Skeletal muscle satellite cell (primary cell): Measurements from ENCODE around the gene DUS4L.

ENCODE experiments used
- H3K27me3 ChIP-seq: 2 replicates; pipeline ENCODE4 v1.7.0; 2013; ENCODE audit warnings: low read length; ENCODE audit not compliant: control insufficient read depth, insufficient read depth
- H3K36me3 ChIP-seq: 2 replicates; pipeline ENCODE4 v1.7.0; 2013; ENCODE audit warnings: mild to moderate bottlenecking, control low read depth, low read length; ENCODE audit not compliant: insufficient read depth
- H3K4me1 ChIP-seq: 2 replicates; pipeline ENCODE4 v1.7.0; 2013; ENCODE audit warnings: low read length; ENCODE audit not compliant: control insufficient read depth, insufficient read depth
- H3K4me2 ChIP-seq: 2 replicates; pipeline ENCODE4 v1.7.0; 2013; ENCODE audit warnings: mild to moderate bottlenecking, low read length
- H3K4me3 ChIP-seq: 2 replicates; pipeline ENCODE4 v1.7.0; 2013; ENCODE audit warnings: low read length
- H3K9ac ChIP-seq: 2 replicates; pipeline ENCODE4 v1.7.0; 2013; ENCODE audit warnings: mild to moderate bottlenecking, low read depth, low read length, moderate library complexity
- H3K9me3 ChIP-seq: replicated peaks from 2 replicates; pipeline ENCODE4 v1.7.0; 2013; ENCODE audit warnings: mild to moderate bottlenecking, control low read depth, low read length

DUS4L gene

DNA sequence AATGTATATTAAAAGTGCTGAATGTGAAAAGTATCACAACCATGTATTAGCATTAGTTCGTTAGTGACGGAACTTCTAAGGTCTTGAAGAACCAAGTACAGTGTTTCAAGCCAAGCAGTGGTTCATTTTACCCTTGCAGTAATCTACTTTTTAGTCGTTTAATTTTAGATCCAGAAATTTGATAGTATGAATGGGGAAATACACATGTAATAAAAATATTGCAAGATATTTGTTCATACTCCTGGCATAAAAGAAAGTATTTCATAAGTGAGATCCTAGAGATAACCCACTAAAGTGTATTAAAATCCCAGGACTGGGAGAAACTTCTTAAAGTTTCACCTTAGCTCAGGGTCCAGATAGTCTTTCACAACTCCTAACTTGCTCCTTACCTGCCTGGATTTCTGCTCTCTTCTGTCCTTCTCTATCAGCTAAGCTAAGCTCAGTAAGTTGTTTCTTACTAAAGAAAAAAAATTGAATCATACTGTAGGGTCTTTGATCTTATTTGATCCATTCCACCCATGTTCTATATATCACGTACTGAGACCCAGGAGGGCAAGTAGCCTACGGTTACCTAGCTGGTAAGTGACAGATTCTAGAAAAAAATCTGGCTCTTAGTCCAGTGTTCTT lies 17.7 kb downstream of the DUS4L start:
- Histone ChIP-seq H3K27me3 (no peaks in the 10 kb centered on the region), H3K9me3 (no peaks in the 10 kb centered on the region), H3K4me2 (peak overlapping the region; percentile 84), H3K36me3 (peaks cover 8% of the 10 kb centered on the region), H3K4me1 (peaks cover 8% of the 10 kb centered on the region), H3K9ac (peak overlapping the region; percentile 95), H3K4me3 (peak overlapping the region; percentile 95)

GRCh38 chr7:107582875-107583274 lies 19.1 kb downstream of the DUS4L start:
- peaks cover 8% of the 10 kb centered on the region for H3K36me3 ChIP-seq
- peak overlapping the region; percentile 11 for H3K4me2 ChIP-seq
- no peak overlapping the region for H3K9ac ChIP-seq
- no peaks in the 10 kb centered on the region for H3K27me3 ChIP-seq
- no peaks in the 10 kb centered on the region for H3K9me3 ChIP-seq
- H3K4me3 ChIP-seq = no peak overlapping the region
- peaks cover 8% of the 10 kb centered on the region for H3K4me1 ChIP-seq

DNA sequence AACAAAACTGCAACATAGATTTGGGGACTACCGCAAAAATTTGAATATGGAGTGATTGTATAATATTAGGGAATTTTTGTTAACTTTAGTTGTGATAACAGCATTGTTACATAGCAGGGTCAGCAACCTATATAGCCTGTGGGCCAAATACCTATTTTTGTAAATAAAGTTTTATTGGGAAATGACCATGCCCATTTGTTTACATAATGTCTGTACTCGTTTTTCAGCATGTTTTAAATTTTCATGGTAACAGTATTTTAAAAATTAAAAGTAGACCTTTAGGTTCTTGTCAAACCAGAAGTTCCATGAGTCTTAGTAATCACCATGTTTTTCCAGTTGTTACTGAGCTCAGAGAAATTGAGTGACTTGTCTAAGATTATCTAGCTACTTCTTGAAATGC lies 20.9 kb downstream of the DUS4L start:
- Histone ChIP-seq H3K4me1 (peaks cover 5% of the 10 kb centered on the region), H3K4me3 (no peak overlapping the region), H3K27me3 (no peaks in the 10 kb centered on the region), H3K4me2 (no peak overlapping the region), H3K9ac (no peak overlapping the region), H3K36me3 (peaks cover 8% of the 10 kb centered on the region), H3K9me3 (no peaks in the 10 kb centered on the region)

DNA sequence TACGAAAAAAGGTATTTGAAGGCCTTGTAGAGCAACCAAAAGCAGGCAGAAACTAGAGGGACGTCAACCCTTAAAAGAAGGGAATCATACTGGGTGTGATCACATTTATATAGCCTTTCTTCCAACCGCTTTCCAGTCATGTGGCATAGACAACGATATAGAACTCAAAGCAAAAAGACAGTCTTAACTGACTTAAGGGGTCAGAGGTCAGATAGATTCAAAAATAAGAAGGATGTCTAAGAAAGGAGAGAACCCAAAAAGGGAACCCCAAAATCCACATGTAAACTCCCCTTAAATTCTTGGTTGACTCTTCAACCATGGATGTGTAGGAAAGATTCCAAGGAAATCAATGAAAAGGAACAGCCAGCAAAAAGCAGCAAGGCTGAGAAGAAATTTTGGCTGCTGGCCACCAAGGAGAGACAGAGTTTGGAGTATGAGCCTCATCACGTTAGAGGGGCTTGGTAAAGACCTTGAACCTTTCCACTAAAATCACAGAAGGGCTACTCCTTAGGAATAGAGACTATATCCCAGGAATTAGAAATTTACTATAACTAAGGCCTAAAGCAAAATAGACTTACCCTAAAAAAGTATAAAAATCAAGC lies 24.9 kb downstream of the DUS4L start:
- no peak overlapping the region for H3K4me3 ChIP-seq
- H3K36me3 ChIP-seq = peaks cover 4% of the 10 kb centered on the region
- H3K9ac ChIP-seq = no peak overlapping the region
- H3K4me2 ChIP-seq = no peak overlapping the region
- no peaks in the 10 kb centered on the region for H3K9me3 ChIP-seq
- no peaks in the 10 kb centered on the region for H3K27me3 ChIP-seq
- no peaks in the 10 kb centered on the region for H3K4me1 ChIP-seq

- H3K4me3 ChIP-seq = no peak overlapping the region
- H3K27me3 ChIP-seq = no peaks in the 10 kb centered on the region
- H3K9ac ChIP-seq = no peak overlapping the region
- peaks cover 14% of the 10 kb centered on the region for H3K4me1 ChIP-seq
- no peaks in the 10 kb centered on the region for H3K9me3 ChIP-seq
- no peaks in the 10 kb centered on the region for H3K36me3 ChIP-seq
- no peak overlapping the region for H3K4me2 ChIP-seq
These were observed 27.6 kb downstream of the DUS4L start for GRCh38 chr7:107591421-107591820.

DNA sequence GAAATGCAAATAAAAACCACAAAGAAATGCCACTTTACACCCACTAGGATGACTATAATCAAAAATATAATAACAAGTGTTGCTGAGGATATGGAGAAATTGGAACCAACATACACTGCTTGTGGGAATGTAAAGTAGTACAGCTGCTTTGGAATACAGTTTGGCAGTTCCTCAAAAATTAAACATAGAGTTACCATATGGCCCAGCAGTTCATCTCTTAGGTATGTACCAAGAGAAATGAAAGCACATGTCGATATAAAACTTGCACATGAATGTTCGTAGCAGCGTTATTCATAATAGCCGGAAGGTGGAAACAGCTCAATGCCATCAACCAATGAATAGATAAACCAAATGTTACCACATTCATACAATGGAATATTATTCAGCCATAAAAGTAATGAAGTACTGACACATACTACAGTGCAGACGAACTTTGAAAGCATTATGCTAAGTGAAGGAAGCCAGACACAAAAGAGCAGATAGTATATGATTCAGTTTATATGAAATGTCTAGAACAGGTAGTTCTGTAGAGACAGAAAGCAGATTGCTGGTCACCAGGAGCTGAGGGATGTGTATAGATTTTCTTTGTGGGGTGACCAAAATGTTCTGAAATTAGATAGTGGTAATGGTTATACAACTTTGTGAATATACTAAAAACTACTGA lies 28.7 kb downstream of the DUS4L start:
- Histone ChIP-seq H3K4me2 (no peak overlapping the region), H3K4me3 (no peak overlapping the region), H3K4me1 (peaks cover 17% of the 10 kb centered on the region), H3K9me3 (no peaks in the 10 kb centered on the region), H3K36me3 (peaks cover 8% of the 10 kb centered on the region), H3K9ac (no peak overlapping the region), H3K27me3 (no peaks in the 10 kb centered on the region)

DNA sequence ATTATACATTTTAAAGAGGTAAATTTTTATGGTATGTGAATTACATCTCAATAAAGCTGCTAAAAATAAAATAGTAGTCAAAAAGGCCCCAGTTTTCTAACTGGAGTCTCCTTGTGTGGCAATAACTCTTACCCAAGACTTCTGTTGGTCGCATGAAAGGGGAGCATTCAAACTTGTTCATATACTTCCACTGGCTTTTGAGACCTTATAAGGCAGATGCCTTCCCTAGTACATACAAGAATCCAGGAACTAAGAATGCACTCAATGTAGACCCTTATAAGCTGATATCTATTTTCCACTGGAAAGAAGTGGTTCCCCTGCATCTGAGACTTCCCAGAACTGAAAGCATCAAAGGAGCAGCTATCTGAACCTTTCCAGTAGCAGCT lies 29.2 kb downstream of the DUS4L start:
- no peak overlapping the region for H3K4me3 ChIP-seq
- peaks cover 13% of the 10 kb centered on the region for H3K36me3 ChIP-seq
- no peak overlapping the region for H3K4me2 ChIP-seq
- no peaks in the 10 kb centered on the region for H3K9me3 ChIP-seq
- no peaks in the 10 kb centered on the region for H3K27me3 ChIP-seq
- H3K9ac ChIP-seq = no peak overlapping the region
- peaks cover 17% of the 10 kb centered on the region for H3K4me1 ChIP-seq

GRCh38 chr7:107594961-107595737 lies 31.4 kb downstream of the DUS4L start:
- no peaks in the 10 kb centered on the region for H3K27me3 ChIP-seq
- peak overlapping the region; percentile 51 for H3K4me2 ChIP-seq
- H3K9me3 ChIP-seq = no peaks in the 10 kb centered on the region
- H3K9ac ChIP-seq = peak overlapping the region; percentile 51
- peak overlapping the region; percentile 8 for H3K4me3 ChIP-seq
- H3K4me1 ChIP-seq = peaks cover 17% of the 10 kb centered on the region
- peaks cover 18% of the 10 kb centered on the region for H3K36me3 ChIP-seq

DNA sequence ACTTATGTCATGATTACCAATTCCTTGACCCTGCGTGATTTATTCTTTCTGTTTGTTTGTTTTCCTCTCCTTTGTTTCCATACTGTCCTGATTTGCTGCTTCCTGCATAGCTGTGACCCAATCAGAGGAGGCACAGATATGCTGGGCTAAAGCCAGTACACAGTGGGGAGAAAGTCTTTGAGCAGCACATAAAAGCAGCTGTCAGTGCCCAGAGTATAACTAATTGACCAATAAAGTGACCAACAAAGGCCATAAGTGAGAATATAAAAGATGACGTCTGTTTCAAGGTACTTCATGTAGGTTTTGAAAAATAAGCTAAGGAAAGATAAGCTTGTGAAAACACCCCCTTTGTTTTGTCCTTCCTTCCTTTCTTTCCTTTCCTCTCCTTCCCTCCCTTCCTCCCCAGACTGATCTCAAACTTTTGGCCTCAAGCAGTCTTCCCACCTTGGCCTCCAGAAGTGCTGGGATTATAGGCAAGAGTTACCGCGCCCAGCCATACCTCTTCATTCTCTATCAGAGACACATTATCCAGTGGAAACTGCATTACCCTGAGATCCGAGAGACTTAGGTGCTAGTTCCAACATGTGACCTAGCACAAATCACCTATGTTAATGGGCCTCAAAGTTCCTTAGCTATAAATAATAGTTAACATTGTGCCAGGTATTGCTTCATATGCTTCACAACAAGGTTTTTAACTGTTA lies 33.3 kb downstream of the DUS4L start:
- Histone ChIP-seq H3K27me3 (no peaks in the 10 kb centered on the region), H3K9ac (no peak overlapping the region), H3K4me2 (no peak overlapping the region), H3K9me3 (no peaks in the 10 kb centered on the region), H3K36me3 (peaks cover 36% of the 10 kb centered on the region), H3K4me1 (peaks cover 17% of the 10 kb centered on the region), H3K4me3 (no peak overlapping the region)

DNA sequence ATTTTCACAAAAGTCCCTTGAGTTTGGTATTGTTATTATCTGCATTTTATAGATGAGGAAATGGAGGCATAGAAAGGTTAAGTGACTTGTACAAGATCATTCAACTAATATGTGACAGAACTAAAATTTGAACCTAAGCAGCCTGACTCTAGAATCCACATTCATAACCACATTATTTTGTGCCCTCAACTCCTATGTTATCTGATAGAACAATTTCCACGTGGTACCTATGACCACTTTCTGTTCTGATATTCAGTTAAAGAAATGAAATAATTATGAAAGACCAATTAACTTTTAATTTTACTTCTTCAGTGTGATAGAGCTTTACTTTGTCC lies 33.8 kb downstream of the DUS4L start:
- Histone ChIP-seq H3K9me3 (no peaks in the 10 kb centered on the region), H3K27me3 (no peaks in the 10 kb centered on the region), H3K9ac (no peak overlapping the region), H3K4me3 (no peak overlapping the region), H3K4me2 (no peak overlapping the region), H3K36me3 (peaks cover 39% of the 10 kb centered on the region), H3K4me1 (peaks cover 17% of the 10 kb centered on the region)

DNA sequence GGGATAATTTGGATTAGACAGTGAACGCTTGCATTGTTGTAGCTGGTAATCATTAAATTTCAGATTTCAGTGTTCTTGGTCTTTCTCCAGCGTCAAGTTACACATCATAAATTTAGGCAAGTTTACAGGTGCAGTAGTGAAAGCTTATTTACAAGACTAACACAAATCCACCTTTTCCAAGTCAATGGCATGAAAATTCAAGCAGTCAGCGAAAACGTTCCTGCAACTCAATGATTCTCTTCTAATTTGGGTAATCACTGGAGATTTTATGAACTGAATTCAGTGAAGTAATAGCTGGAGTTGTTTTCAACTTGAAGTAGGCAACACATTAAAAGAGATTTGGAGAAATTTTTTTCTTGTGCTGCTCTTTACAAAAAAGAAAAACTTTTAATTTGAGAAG lies 34.2 kb downstream of the DUS4L start:
- Histone ChIP-seq H3K4me1 (peaks cover 17% of the 10 kb centered on the region), H3K36me3 (peaks cover 39% of the 10 kb centered on the region), H3K9me3 (no peaks in the 10 kb centered on the region)

More for the DNA sequence above, 34.2 kb downstream of the DUS4L start:
- H3K9ac ChIP-seq = no peak overlapping the region
- no peak overlapping the region for H3K4me3 ChIP-seq
- no peak overlapping the region for H3K4me2 ChIP-seq
- no peaks in the 10 kb centered on the region for H3K27me3 ChIP-seq
